Measurements from ENCODE around the gene AAK1. TPM values are rescaled to one million over a fixed set of nuclear protein-coding genes. Genes with fewer than 3 reads are reported as not detected.

Gene AAK1
- total and polyA plus RNA-seq, 2 of the 13 experiments (the other 11 are each of a cell fraction or from before 2014, with no cell fraction given) = 9.8 to 10.3 TPM

DNA sequence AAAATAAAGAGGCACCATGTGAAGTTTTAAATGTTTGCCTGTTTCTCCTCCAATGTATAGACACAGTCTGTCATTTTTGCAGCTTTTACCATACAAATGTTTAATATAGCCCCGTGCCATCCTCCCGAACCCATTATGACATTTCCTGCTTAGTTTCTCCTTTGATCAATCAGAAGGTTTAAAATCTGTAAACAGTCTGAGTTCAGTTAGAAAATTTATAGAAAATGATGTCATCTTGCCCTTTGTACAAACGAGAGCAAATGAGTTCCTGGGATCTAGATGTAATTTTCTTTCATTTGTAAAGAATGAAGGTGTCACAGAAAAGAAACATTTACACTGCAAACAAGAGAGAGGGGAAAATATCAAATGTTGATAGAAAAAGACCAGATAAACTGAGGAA, 143.6 kb downstream of the AAK1 start (continued):
- TF ChIP-seq ZSCAN12 (CRISPR knock-in tag; IDR thresholded peaks at IDR 0.05) (no peak), THAP9 (CRISPR knock-in tag; IDR thresholded peaks at IDR 0.05; ENCODE audit: borderline replicate concordance) (no peak), NCOA1 (CRISPR knock-in tag; IDR thresholded peaks at IDR 0.05) (no peak), HES4 (CRISPR knock-in tag; IDR thresholded peaks at IDR 0.05; ENCODE audit: borderline replicate concordance) (no peak), FOXA3 (CRISPR knock-in tag; IDR thresholded peaks at IDR 0.05) (0 out of 2 replicates have a peak, but pooled peaks have one; percentile 30), ZGPAT (CRISPR knock-in tag; IDR thresholded peaks at IDR 0.05) (0 out of 2 replicates have a peak, but pooled peaks have one; percentile 34), RXRA (CRISPR knock-in tag; IDR thresholded peaks at IDR 0.05) (no peak), ZNF616 (CRISPR knock-in tag; IDR thresholded peaks at IDR 0.05; ENCODE audit: low read depth) (no peak), POLR2A (IDR thresholded peaks at IDR 0.05; ENCODE audit: insufficient read depth in 1 of 2, low read depth in 2 of 2, low read length in 2 of 2) (no peak), ZNF724P (CRISPR knock-in tag; IDR thresholded peaks at IDR 0.05; ENCODE audit: borderline replicate concordance) (no peak), ZNF232 (CRISPR knock-in tag; IDR thresholded peaks at IDR 0.05; ENCODE audit: borderline replicate concordance) (no peak), PCBP2 (optimal IDR thresholded peaks at IDR 0.05; ENCODE audit: low read depth, low read length, poor library complexity, severe bottlenecking) (no peak), DPF2 (CRISPR knock-in tag; IDR thresholded peaks at IDR 0.05; ENCODE audit: borderline replicate concordance, low read depth) (no peak), SAP130 (CRISPR knock-in tag; IDR thresholded peaks at IDR 0.05; ENCODE audit: low read depth) (peak; percentile 59), ZNF333 (CRISPR knock-in tag; IDR thresholded peaks at IDR 0.05; ENCODE audit: borderline replicate concordance) (no peak), HMG20B (CRISPR knock-in tag; conservative IDR thresholded peaks at IDR 0.05) (no peak), ZFAT (CRISPR knock-in tag; conservative IDR thresholded peaks at IDR 0.05) (no peak), ZNF878 (CRISPR knock-in tag; IDR thresholded peaks at IDR 0.05) (no peak), ERF (CRISPR knock-in tag; IDR thresholded peaks at IDR 0.05) (no peak)
- TF ChIP-seq, protein P1, sequence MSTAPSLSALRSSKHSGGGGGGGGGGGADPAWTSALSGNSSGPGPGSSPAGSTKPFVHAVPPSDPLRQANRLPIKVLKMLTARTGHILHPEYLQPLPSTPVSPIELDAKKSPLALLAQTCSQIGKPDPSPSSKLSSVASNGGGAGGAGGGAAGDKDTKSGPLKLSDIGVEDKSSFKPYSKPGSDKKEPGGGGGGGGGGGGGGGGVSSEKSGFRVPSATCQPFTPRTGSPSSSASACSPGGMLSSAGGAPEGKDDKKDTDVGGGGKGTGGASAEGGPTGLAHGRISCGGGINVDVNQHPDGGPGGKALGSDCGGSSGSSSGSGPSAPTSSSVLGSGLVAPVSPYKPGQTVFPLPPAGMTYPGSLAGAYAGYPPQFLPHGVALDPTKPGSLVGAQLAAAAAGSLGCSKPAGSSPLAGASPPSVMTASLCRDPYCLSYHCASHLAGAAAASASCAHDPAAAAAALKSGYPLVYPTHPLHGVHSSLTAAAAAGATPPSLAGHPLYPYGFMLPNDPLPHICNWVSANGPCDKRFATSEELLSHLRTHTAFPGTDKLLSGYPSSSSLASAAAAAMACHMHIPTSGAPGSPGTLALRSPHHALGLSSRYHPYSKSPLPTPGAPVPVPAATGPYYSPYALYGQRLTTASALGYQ (CRISPR knock-in tag; IDR thresholded peaks at IDR 0.05) = 0 out of 2 replicates have a peak, but pooled peaks have one; percentile 43
- TF ChIP-seq, protein P2, sequence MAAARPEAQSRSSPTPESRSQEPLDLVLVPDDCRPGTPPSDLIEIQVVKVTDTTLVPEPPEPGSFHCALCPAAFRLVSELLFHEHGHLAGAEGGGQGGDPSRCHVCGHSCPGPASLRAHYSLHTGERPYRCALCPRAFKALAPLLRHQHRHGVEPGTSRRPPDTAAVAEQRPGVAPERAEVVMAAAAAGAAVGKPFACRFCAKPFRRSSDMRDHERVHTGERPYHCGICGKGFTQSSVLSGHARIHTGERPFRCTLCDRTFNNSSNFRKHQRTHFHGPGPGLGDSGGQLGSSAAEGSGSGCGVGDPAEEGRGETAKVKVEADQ (CRISPR knock-in tag; IDR thresholded peaks at IDR 0.05; ENCODE audit: borderline replicate concordance) = no peak
- TF ChIP-seq, protein P3, sequence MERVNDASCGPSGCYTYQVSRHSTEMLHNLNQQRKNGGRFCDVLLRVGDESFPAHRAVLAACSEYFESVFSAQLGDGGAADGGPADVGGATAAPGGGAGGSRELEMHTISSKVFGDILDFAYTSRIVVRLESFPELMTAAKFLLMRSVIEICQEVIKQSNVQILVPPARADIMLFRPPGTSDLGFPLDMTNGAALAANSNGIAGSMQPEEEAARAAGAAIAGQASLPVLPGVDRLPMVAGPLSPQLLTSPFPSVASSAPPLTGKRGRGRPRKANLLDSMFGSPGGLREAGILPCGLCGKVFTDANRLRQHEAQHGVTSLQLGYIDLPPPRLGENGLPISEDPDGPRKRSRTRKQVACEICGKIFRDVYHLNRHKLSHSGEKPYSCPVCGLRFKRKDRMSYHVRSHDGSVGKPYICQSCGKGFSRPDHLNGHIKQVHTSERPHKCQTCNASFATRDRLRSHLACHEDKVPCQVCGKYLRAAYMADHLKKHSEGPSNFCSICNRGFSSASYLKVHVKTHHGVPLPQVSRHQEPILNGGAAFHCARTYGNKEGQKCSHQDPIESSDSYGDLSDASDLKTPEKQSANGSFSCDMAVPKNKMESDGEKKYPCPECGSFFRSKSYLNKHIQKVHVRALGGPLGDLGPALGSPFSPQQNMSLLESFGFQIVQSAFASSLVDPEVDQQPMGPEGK (CRISPR knock-in tag; IDR thresholded peaks at IDR 0.05) = no peak
